Glutamatergic neuron (in vitro differentiated cells): Measurements from ENCODE around the gene ZFP91. TPM values are rescaled to one million over a fixed set of nuclear protein-coding genes. Genes with fewer than 3 reads are reported as not detected.
A peak's percentile ranks its signal among the peaks of the same experiment; 100 is the strongest.

Source experiments
- DNase-seq: peaks from one replicate; pipeline ENCODE4 v3.0.0; 2022
- H3K27ac Mint-ChIP-seq: one replicate; pipeline ENCODE4 v1.8.0; 2020; ENCODE audit warnings: mild to moderate bottlenecking, mixed read lengths, inconsistent platforms; ENCODE audit not compliant: unreplicated experiment
- H3K27me3 Mint-ChIP-seq: one replicate; pipeline ENCODE4 v1.8.0; 2020; ENCODE audit warnings: mild to moderate bottlenecking, moderate library complexity, mixed read lengths, inconsistent platforms; ENCODE audit not compliant: unreplicated experiment
- H3K36me3 Mint-ChIP-seq: one replicate; pipeline ENCODE4 v1.8.0; 2020; ENCODE audit warnings: mild to moderate bottlenecking, mixed read lengths, inconsistent platforms; ENCODE audit not compliant: unreplicated experiment
- H3K4me1 Mint-ChIP-seq: one replicate; pipeline ENCODE4 v1.8.0; 2020; ENCODE audit warnings: mild to moderate bottlenecking, low read depth, mixed read lengths, inconsistent platforms; ENCODE audit not compliant: unreplicated experiment
- H3K4me3 Mint-ChIP-seq: one replicate; pipeline ENCODE4 v1.8.0; 2020; ENCODE audit warnings: mild to moderate bottlenecking, mixed read lengths, inconsistent platforms; ENCODE audit not compliant: unreplicated experiment
- H3K9me3 Mint-ChIP-seq: one replicate; pipeline ENCODE4 v1.8.0; 2020; ENCODE audit warnings: mild to moderate bottlenecking, moderate library complexity, mixed read lengths, inconsistent platforms; ENCODE audit not compliant: unreplicated experiment
- CTCF ChIP-seq: fragments of 200-600 bp; sonication (generic); IDR thresholded peaks from one replicate; pipeline ENCODE4 v1.5.0; 2021; ENCODE audit not compliant: partially characterized antibody, unreplicated experiment
- total RNA-seq: library from RNA; stranded (reverse); fragmentation: NEBNext Ultra II Directional; extraction: Animal tissue kit (Norgen Biotek cat#: 25700); gene quantifications from one replicate; pipeline ENCODE4 v1.2.1, GENCODE V29; 2021; ENCODE audit not compliant: unreplicated experiment

Gene ZFP91
- total RNA-seq, 1 donor from 2014 or later = 44.3 TPM

DNA sequence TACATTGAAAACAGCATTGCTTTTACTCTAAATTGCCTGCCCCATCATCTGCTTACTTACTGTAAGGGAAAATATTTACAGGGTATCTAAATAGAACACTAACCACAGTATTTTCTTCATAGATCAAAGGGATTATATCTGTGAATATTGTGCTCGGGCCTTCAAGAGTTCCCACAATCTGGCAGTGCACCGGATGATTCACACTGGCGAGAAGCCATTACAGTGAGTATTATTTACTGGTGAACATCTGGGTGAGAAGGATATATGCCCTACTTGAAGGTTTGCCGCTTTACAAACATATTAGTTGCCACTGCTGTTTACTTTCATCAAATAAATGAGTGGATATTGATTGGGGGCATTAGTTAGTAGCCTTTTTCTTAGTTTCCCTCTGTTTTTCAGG lies 37.7 kb downstream of the ZFP91 start:
- Mint-ChIP-seq H3K36me3 (no peaks in the 10 kb centered on the region), H3K4me3 (no peak overlapping the region), H3K27me3 (peaks cover 6% of the 10 kb centered on the region), H3K4me1 (peaks cover 4% of the 10 kb centered on the region), H3K9me3 (no peaks in the 10 kb centered on the region), H3K27ac (no peak overlapping the region)
- no peak for TF ChIP-seq CTCF
- DNase-seq = no peak

DNA sequence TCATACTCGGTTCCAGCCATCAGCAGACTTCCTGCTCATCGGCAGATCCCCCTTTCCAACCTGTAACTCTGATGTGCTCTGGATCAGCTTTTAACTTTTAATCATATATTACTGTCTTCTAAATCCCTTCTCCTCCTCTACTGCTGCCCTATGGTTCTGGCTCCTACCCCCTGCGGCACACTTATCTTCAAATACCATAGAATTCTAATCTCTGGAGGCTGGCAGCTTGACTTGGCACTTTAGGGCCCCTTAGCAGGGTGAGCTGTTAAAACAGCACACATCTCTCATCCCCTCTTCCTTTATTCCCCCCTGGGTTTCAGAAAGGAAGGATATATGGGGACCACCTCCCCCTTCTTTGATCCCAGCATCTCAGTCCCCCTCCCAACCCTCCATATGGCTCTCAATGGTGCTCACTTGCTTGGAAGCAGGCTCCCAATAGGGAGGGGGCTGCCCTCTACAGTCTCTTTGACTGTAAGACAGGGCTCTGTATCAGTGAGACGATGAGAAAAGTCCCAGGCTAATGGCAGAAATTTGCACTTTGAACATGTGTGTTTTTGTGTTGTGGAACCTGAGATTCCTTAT lies 39.2 kb downstream of the ZFP91 start:
- DNase-seq = no peak
- peak overlapping the region; percentile 24 for H3K27ac Mint-ChIP-seq
- no peak overlapping the region for H3K4me3 Mint-ChIP-seq
- no peak for TF ChIP-seq CTCF
- no peaks in the 10 kb centered on the region for H3K36me3 Mint-ChIP-seq
- peaks cover 4% of the 10 kb centered on the region for H3K4me1 Mint-ChIP-seq
- no peaks in the 10 kb centered on the region for H3K9me3 Mint-ChIP-seq
- peaks cover 2% of the 10 kb centered on the region for H3K27me3 Mint-ChIP-seq

DNA sequence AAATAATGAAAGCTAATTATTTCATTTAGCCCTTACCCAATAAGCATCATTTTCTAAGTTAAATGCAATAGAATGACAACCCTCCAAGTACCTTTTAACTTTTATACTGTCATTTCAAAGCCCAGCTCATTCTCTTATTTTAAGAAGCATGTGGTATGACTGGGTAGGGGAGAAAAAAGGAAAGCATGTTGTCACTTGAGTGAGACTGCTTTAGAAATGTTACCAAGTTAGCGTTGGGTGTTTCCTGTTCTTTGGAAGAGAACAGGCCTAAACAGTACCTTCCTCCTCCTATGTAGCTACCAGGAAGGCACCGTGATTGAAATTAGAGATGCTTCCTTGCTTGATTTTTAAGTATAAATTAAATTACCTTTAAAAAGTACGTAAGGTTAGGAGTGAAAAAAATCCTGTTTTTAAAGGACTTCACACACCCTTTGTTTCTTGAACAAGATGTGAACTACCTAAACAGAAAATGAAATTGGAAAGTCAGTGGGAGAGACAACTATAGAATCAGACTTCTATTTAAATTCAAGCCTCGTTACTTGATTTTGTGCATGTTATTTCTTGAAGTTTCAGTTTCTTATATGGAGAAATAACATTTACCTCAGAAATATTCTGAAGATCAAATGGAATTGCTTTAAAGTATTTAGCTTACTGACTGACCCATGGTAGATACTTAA lies 42.9 kb downstream of the ZFP91 start:
- no peak overlapping the region for H3K4me3 Mint-ChIP-seq
- no peak for DNase-seq
- no peaks in the 10 kb centered on the region for H3K9me3 Mint-ChIP-seq
- no peak overlapping the region for H3K27ac Mint-ChIP-seq
- no peak for TF ChIP-seq CTCF
- peaks cover 2% of the 10 kb centered on the region for H3K27me3 Mint-ChIP-seq
- no peaks in the 10 kb centered on the region for H3K36me3 Mint-ChIP-seq
- H3K4me1 Mint-ChIP-seq = peaks cover 4% of the 10 kb centered on the region

- Mint-ChIP-seq H3K36me3 (no peaks in the 10 kb centered on the region), H3K27ac (no peak within 1 kb of the TSS)
- no peak for TF ChIP-seq CTCF
These were observed 43.5 kb downstream of the ZFP91 start, which contains the start of gene CNTF for GRCh38 chr11:58622344-58622743. Gene CNTF (plus strand): TSS chr11:58622665. CDS start chr11:58622753, 88 bp downstream.

DNA sequence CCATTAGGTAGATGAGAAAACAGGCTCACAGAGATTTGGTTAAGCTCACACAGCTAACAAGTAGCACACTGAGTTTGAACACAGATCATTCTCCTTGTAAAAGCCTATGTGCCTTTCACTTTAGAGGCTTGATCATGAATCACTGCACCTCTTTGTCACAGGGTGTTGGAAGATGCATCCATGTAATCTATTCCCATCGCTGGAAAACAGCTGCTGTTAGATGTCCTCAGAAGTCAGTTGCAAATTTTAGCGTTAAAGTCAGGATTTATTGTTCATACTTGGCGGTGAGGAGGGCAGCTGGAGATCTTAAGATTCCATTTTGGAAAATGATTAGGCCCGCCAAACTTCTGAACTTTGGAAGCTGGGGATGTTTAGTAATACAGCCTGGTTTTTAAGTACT lies 46.2 kb downstream of the ZFP91 start:
- Mint-ChIP-seq H3K4me1 (no peaks in the 10 kb centered on the region), H3K27me3 (no peaks in the 10 kb centered on the region), H3K27ac (no peak overlapping the region), H3K4me3 (no peak overlapping the region), H3K9me3 (no peaks in the 10 kb centered on the region), H3K36me3 (no peaks in the 10 kb centered on the region)
- no peak for DNase-seq
- no peak for TF ChIP-seq CTCF

More at GRCh38 chr11:58622344-58622743, 43.5 kb downstream of the ZFP91 start, which contains the start of gene CNTF:
- DNase-seq = no peak
- Mint-ChIP-seq H3K27me3 (peaks cover 1% of the 10 kb centered on the region), H3K9me3 (no peaks in the 10 kb centered on the region), H3K4me1 (peaks cover 4% of the 10 kb centered on the region), H3K4me3 (no peak within 1 kb of the TSS)
